Neural cell (in vitro differentiated cells): Measurements from ENCODE around the gene NRXN2. TPM values are rescaled to one million over a fixed set of nuclear protein-coding genes. Genes with fewer than 3 reads are reported as not detected.
"Not testable (repeated sequence)": the region's sequence is repeated elsewhere in the genome, so short reads cannot be mapped to it uniquely, and the experiment has no call there.

ENCODE experiments used
- H2AFZ ChIP-seq: fragments of 200-600, 300-800 bp; sonication (generic), shearing (Covaris generic); 2 replicates; pipeline ENCODE4 v1.6.0; 2014; ENCODE audit warnings: low read depth, mild to moderate bottlenecking, antibody characterized with exemption, low read length, moderate library complexity
- H3F3A ChIP-seq: fragments of 200-600 bp; shearing (Covaris generic); 2 replicates; pipeline ENCODE4 v1.6.1; 2016; ENCODE audit warnings: mild to moderate bottlenecking, moderate library complexity, mixed read lengths, antibody characterized with exemption, low read length; ENCODE audit not compliant: insufficient read depth, poor library complexity, severe bottlenecking
- H3K27ac ChIP-seq: fragments of 200-600, 300-800 bp; sonication (generic), shearing (Covaris generic); 2 replicates; pipeline ENCODE4 v1.5.1; 2014; ENCODE audit warnings: mild to moderate bottlenecking, low read length, moderate library complexity
- H3K27me3 ChIP-seq: fragments of 300-800, 200-600 bp; sonication (generic), shearing (Covaris generic); 2 replicates; pipeline ENCODE4 v1.6.0; 2014; ENCODE audit warnings: mild to moderate bottlenecking, low read depth, low read length, moderate library complexity; ENCODE audit not compliant: insufficient read depth
- H3K36me3 ChIP-seq: fragments of 300-800, 200-600 bp; sonication (generic), shearing (Covaris generic); 2 replicates; pipeline ENCODE4 v1.5.1; 2014; ENCODE audit warnings: mild to moderate bottlenecking, antibody characterized with exemption, low read length, moderate library complexity; ENCODE audit not compliant: insufficient read depth
- H3K4me2 ChIP-seq: fragments of 300-800, 200-600 bp; sonication (generic), shearing (Covaris generic); 2 replicates; pipeline ENCODE4 v1.6.0; 2014; ENCODE audit warnings: mild to moderate bottlenecking, low read length
- H3K4me3 ChIP-seq: fragments of 300-800, 200-600 bp; sonication (generic), shearing (Covaris generic); 2 replicates; pipeline ENCODE4 v1.5.1; 2014; ENCODE audit warnings: mild to moderate bottlenecking, low read length, moderate library complexity
- H3K79me2 ChIP-seq: fragments of 200-600 bp; shearing (Covaris generic); replicated peaks from 2 replicates; pipeline ENCODE4 v1.6.0; 2014; ENCODE audit warnings: mild to moderate bottlenecking, low read length, moderate library complexity; ENCODE audit not compliant: insufficient read depth
- H3K9ac ChIP-seq: fragments of 300-800, 200-600 bp; sonication (generic), shearing (Covaris generic); 2 replicates; pipeline ENCODE4 v1.6.1; 2016; ENCODE audit warnings: mild to moderate bottlenecking, low read length, mixed read lengths
- H3K9me2 ChIP-seq: fragments of 200-600 bp; shearing (Covaris generic); 2 replicates; pipeline ENCODE4 v1.6.1; 2016; ENCODE audit warnings: mild to moderate bottlenecking, low read length, mixed read lengths; ENCODE audit not compliant: insufficient read depth
- H3K9me3 ChIP-seq: fragments of 200-600, 300-800 bp; sonication (generic), shearing (Covaris generic); 2 replicates; pipeline ENCODE4 v1.6.1; 2016; ENCODE audit warnings: mild to moderate bottlenecking, mixed run types, low read length, moderate library complexity, mixed read lengths
- H4K20me1 ChIP-seq: fragments of 200-600 bp; shearing (Covaris generic); 2 replicates; pipeline ENCODE4 v1.6.1; 2016; ENCODE audit warnings: mild to moderate bottlenecking, mixed run types; ENCODE audit not compliant: insufficient read depth
- CTCF ChIP-seq: fragments of 450-650 bp; IDR thresholded peaks from 2 replicates; pipeline ENCODE4 v1.5.1; 2014; ENCODE audit warnings: antibody characterized with exemption, mild to moderate bottlenecking, moderate library complexity; ENCODE audit not compliant: poor library complexity, severe bottlenecking
- EP300 ChIP-seq: fragments of 450-650 bp; conservative IDR thresholded peaks from 2 replicates; pipeline ENCODE4 v1.6.1; 2014; ENCODE audit warnings: antibody characterized with exemption, mild to moderate bottlenecking, moderate library complexity; ENCODE audit not compliant: poor library complexity, severe bottlenecking
- EZH2 ChIP-seq: fragments of 200-600, 300-800 bp; shearing (Covaris generic), sonication (generic); IDR thresholded peaks from 2 replicates; pipeline ENCODE4 v1.6.1; 2014; ENCODE audit warnings: antibody characterized with exemption, low read length, borderline replicate concordance, mild to moderate bottlenecking; ENCODE audit not compliant: insufficient read depth, poor library complexity, severe bottlenecking
- MXI1 ChIP-seq: fragments of 450-650 bp; conservative IDR thresholded peaks from 2 replicates; pipeline ENCODE4 v1.6.1; 2014; ENCODE audit warnings: antibody characterized with exemption, mild to moderate bottlenecking; ENCODE audit not compliant: poor library complexity, severe bottlenecking
- POLR2AphosphoS5 ChIP-seq: IDR thresholded peaks from 2 replicates; pipeline ENCODE4 v1.6.1; 2012
- RAD21 ChIP-seq: fragments of 450-650 bp; conservative IDR thresholded peaks from 2 replicates; pipeline ENCODE4 v1.6.1; 2014; ENCODE audit warnings: antibody characterized with exemption, mild to moderate bottlenecking, moderate library complexity
- REST ChIP-seq: IDR thresholded peaks from 2 replicates; pipeline ENCODE4 v1.6.1; 2012; ENCODE audit warnings: borderline replicate concordance
- SMC3 ChIP-seq: fragments of 450-650 bp; conservative IDR thresholded peaks from 2 replicates; pipeline ENCODE4 v1.6.1; 2014; ENCODE audit warnings: antibody characterized with exemption, mild to moderate bottlenecking, moderate library complexity; ENCODE audit not compliant: poor library complexity
- TAF1 ChIP-seq: IDR thresholded peaks from 2 replicates; pipeline ENCODE4 v1.6.1; 2012; ENCODE audit warnings: low read depth
- polyA plus RNA-seq: library from polyadenylated mRNA; depleted of rRNA; stranded (reverse); fragments of >200 nt; gene quantifications from 2 replicates; pipeline ENCODE4 v1.2.3, GENCODE V29; 2014

The NRXN2 gene
- polyA plus RNA-seq, 1 donor from 2014 or later, result 68.0 TPM

DNA sequence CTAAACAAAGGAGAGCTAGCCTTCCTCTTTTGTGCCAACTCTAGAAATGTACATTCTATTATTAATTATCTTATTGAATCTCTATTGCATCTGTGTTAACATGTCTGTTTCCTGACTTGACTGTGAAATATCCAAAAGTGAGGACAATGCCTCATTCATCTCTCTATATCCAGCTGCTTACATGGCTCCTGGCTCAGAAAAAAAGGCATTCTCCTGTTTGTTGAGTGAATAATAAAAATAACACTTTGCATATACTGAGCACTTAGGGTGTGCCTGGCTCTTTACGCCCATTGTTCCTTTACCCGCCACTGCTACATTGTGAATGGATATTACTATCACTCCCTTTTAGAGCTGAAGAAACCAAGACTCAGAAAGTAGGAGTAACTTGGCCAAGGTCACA lies 19.9 kb downstream of the NRXN2 start:
- Histone ChIP-seq H3K27me3 (no peaks in the 10 kb centered on the region), H2AFZ (no peak overlapping the region), H3K9ac (no peak overlapping the region), H3K9me3 (no peaks in the 10 kb centered on the region), H3K4me2 (no peak overlapping the region), H4K20me1 (peaks cover 7% of the 10 kb centered on the region), H3F3A (no peaks in the 10 kb centered on the region), H3K4me3 (no peak overlapping the region), H3K79me2 (peaks cover 72% of the 10 kb centered on the region), H3K27ac (no peak overlapping the region), H3K9me2 (no peaks in the 10 kb centered on the region), H3K36me3 (no peaks in the 10 kb centered on the region)
- TF ChIP-seq POLR2AphosphoS5 (no peak), TAF1 (no peak), SMC3 (no peak), MXI1 (no peak), CTCF (no peak), EP300 (no peak), EZH2 (no peak), RAD21 (no peak), REST (no peak)

GRCh38 chr11:64701956-64702355 lies 21.0 kb downstream of the NRXN2 start:
- H3K27me3 ChIP-seq, H2AFZ ChIP-seq, H3K4me2 ChIP-seq, H3K36me3 ChIP-seq, H3F3A ChIP-seq, H3K9me2 ChIP-seq, H4K20me1 ChIP-seq, H3K27ac ChIP-seq, H3K4me3 ChIP-seq, H3K9ac ChIP-seq, H3K9me3 ChIP-seq: not testable (repeated sequence)
- H3K79me2 ChIP-seq, result peaks cover 66% of the 10 kb centered on the region

- Histone ChIP-seq H3K4me3 (no peak overlapping the region), H3K9ac (no peak overlapping the region), H2AFZ (no peak overlapping the region), H3K4me2 (no peak overlapping the region), H3K9me2 (no peaks in the 10 kb centered on the region), H3K36me3 (no peaks in the 10 kb centered on the region), H3K9me3 (no peaks in the 10 kb centered on the region), H3F3A (no peaks in the 10 kb centered on the region), H3K79me2 (peaks cover 45% of the 10 kb centered on the region), H4K20me1 (no peaks in the 10 kb centered on the region), H3K27ac (no peak overlapping the region), H3K27me3 (no peaks in the 10 kb centered on the region)
- no peak for TF ChIP-seq TAF1
- TF ChIP-seq SMC3, result no peak
- TF ChIP-seq CTCF, result no peak
- no peak for TF ChIP-seq POLR2AphosphoS5
- TF ChIP-seq MXI1, result no peak
- no peak for TF ChIP-seq REST
- TF ChIP-seq EP300, result no peak
- no peak for TF ChIP-seq RAD21
- TF ChIP-seq EZH2, result no peak
Measured at GRCh38 chr11:64698427-64698826, 24.6 kb downstream of the NRXN2 start.
